Breast epithelium (tissue), 3 donors: ENCODE measurements around the gene PMEPA1.

Source experiments
- POLR2A ChIP-seq: fragments of 450-650 bp; IDR thresholded peaks from one replicate; pipeline ENCODE4 v1.6.1; 2016; ENCODE audit warnings: antibody characterized with exemption, mild to moderate bottlenecking, moderate library complexity
- POLR2AphosphoS5 ChIP-seq, 3 donors: sonication (generic); formaldehyde crosslinking; IDR thresholded peaks; one replicate each; pipeline ENCODE4 v1.6.1; 2017; ENCODE audit warnings: antibody characterized with exemption in 3 of 3
- TF ChIP-seq, protein P1 (sequence below), 3 donors: fragments of 450-650 bp; IDR thresholded peaks; one replicate each; pipeline ENCODE4 v1.5.1; 2016 to 2017; ENCODE audit warnings: antibody characterized with exemption in 3 of 3, mild to moderate bottlenecking in 3 of 3, moderate library complexity in 3 of 3

DNA sequence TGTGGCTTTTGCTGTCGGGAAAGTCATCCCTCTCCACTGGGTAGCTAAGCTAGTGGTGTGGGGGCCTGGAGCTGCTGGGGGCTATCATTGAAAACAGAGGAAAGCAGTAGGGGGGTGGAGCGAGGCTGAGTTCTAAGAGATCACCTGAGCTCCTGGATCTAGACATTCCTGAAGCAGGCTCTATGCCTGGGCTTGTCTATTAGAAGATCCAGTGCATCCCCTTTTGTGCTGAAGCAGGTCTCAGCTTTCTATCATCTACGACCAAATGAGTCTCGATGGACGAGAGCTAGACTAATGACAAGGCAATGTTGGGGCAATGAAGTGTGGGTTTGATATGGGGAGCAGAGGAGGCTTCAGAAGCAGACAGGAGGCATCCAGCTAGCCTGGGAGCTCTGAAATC, 108.1 kb downstream of the PMEPA1 start:
- TF ChIP-seq, protein P1, sequence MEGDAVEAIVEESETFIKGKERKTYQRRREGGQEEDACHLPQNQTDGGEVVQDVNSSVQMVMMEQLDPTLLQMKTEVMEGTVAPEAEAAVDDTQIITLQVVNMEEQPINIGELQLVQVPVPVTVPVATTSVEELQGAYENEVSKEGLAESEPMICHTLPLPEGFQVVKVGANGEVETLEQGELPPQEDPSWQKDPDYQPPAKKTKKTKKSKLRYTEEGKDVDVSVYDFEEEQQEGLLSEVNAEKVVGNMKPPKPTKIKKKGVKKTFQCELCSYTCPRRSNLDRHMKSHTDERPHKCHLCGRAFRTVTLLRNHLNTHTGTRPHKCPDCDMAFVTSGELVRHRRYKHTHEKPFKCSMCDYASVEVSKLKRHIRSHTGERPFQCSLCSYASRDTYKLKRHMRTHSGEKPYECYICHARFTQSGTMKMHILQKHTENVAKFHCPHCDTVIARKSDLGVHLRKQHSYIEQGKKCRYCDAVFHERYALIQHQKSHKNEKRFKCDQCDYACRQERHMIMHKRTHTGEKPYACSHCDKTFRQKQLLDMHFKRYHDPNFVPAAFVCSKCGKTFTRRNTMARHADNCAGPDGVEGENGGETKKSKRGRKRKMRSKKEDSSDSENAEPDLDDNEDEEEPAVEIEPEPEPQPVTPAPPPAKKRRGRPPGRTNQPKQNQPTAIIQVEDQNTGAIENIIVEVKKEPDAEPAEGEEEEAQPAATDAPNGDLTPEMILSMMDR (IDR thresholded peaks at IDR 0.05): no peak
- no peak for TF ChIP-seq POLR2A
- no peak for TF ChIP-seq POLR2AphosphoS5 (IDR thresholded peaks at IDR 0.05)
